GM18498 (cell line): ENCODE measurements around the gene OR56A1.
"Not testable (repeated sequence)": the region's sequence is repeated elsewhere in the genome, so short reads cannot be mapped to it uniquely, and the experiment has no call there.

ENCODE experiments used
- ATAC-seq: cut with Tn5 transposase; IDR thresholded peaks from one replicate; pipeline ENCODE4 v1.9.1; 2021; ENCODE audit warnings: mild to moderate bottlenecking, moderate library complexity; ENCODE audit not compliant: unreplicated experiment

OR56A1 gene

GRCh38 chr11:6030708-6031405, at the start of gene OR56A1:
OR56A1 (minus strand) TSS chr11:6030758; CDS start chr11:6027692, 3,066 bp downstream.
- ATAC-seq: no peak

GRCh38 chr11:6079463-6079862, 48.9 kb upstream of the OR56A1 start:
- no peak for ATAC-seq

- ATAC-seq: no peak
Observed at GRCh38 chr11:6077723-6078122, 47.2 kb upstream of the OR56A1 start.

- not testable (repeated sequence) for ATAC-seq
Observed at GRCh38 chr11:6076443-6076842, 45.9 kb upstream of the OR56A1 start.

GRCh38 chr11:6067502-6067901, 36.9 kb upstream of the OR56A1 start:
- no peak for ATAC-seq

- ATAC-seq: no peak
Observed at GRCh38 chr11:6062691-6063358, 32.3 kb upstream of the OR56A1 start.

GRCh38 chr11:6061475-6061874, 30.9 kb upstream of the OR56A1 start:
- ATAC-seq: no peak

GRCh38 chr11:6057452-6057851, 26.9 kb upstream of the OR56A1 start:
- no peak for ATAC-seq

GRCh38 chr11:6055569-6055968, 25.0 kb upstream of the OR56A1 start:
- no peak for ATAC-seq

- no peak for ATAC-seq
Observed at GRCh38 chr11:6052374-6052773, 21.8 kb upstream of the OR56A1 start.

- ATAC-seq: no peak
Observed at GRCh38 chr11:6040874-6041273, 10.3 kb upstream of the OR56A1 start.

- no peak for ATAC-seq
Observed at GRCh38 chr11:6027501-6027900, 3.1 kb downstream of the OR56A1 start.

- ATAC-seq: no peak
Observed at GRCh38 chr11:6025056-6025455, 5.5 kb downstream of the OR56A1 start.

GRCh38 chr11:6022956-6023355, 7.6 kb downstream of the OR56A1 start:
- peak; percentile 76 for ATAC-seq

- ATAC-seq: no peak
Observed at GRCh38 chr11:6013042-6013441, 17.5 kb downstream of the OR56A1 start.

GRCh38 chr11:6012035-6012668, 18.4 kb downstream of the OR56A1 start:
- no peak for ATAC-seq

GRCh38 chr11:6006846-6007245, 23.7 kb downstream of the OR56A1 start, which contains the start of gene OR56A4:
OR56A4 (minus strand) TSS chr11:6006946; CDS start chr11:6002992, 3,954 bp downstream.
- ATAC-seq: no peak

- no peak for ATAC-seq
Observed at GRCh38 chr11:6006395-6006794, 24.2 kb downstream of the OR56A1 start.

GRCh38 chr11:6002202-6002699, 28.3 kb downstream of the OR56A1 start:
- no peak for ATAC-seq

- ATAC-seq: no peak
Observed at GRCh38 chr11:5994791-5995190, 35.8 kb downstream of the OR56A1 start.

- ATAC-seq: no peak
Observed at GRCh38 chr11:5992604-5993251, 37.8 kb downstream of the OR56A1 start.
